Activated CD8-positive, alpha-beta memory T cell treated with anti-CD3 and anti-CD28 coated beads for 36 hours (primary cell): Measurements from ENCODE around the gene CDKL5. TPM values are rescaled to one million over a fixed set of nuclear protein-coding genes. Genes with fewer than 3 reads are reported as not detected.
"Not testable (repeated sequence)": the region's sequence is repeated elsewhere in the genome, so short reads cannot be mapped to it uniquely, and the experiment has no call there.

Experiments used
- CTCF ChIA-PET: fragments of 350-600 bp; sonication (Branson Sonifier 250); formaldehyde crosslinking; loops from one replicate; lab custom pipeline; 2021; ENCODE audit warnings: antibody characterized with exemption; lab: Charles Lee
- POLR2A ChIA-PET: fragments of 350-600 bp; sonication (Branson Sonifier 250); formaldehyde crosslinking; loops from one replicate; lab custom pipeline; 2021; ENCODE audit warnings: antibody characterized with exemption; lab: Charles Lee
- total RNA-seq, 2 experiments: library from RNA; stranded (reverse); gene quantifications; one replicate each; pipeline ENCODE4 v1.2.3, GENCODE V29; 2021

The CDKL5 gene
- total RNA-seq: 1 to 10 TPM; 1.1 TPM

GRCh38 chrX:18425199-18426003 is at the start of gene CDKL5:
Gene CDKL5 (plus strand): TSS chrX:18425608. CDS start chrX:18507097, 81,489 bp downstream.
- ChIA-PET CTCF (no interaction called here), POLR2A (interaction anchor here (0.5 to 1.3 kb wide), 2 partner anchors 462 to 1710 kb away, joined by 3 to 4 read pairs; no protein-coding TSS in a partner anchor)

DNA sequence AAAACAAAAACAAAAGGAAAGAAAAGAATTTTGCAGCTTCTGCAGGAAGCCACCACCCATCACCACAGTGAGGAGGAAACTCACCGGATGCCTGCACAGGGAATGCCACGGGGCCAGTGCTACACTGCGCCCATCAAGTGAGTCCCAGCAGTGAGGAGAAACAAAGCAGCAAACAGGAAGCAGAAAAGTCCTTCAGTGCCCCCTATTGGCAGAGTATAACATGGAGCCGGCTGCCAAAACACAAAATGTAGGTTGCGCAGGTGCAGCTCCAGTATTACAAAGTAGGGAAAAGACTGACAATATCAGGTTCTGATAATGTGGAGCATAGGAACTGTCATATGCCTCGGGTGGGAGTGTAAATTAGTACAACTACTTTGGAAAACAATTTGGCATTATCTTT is 47.6 kb upstream of the CDKL5 start:
- ChIA-PET CTCF (interaction anchor here (0.7 kb wide), 1 partner anchor 12 kb away, joined by 3 read pairs; no protein-coding TSS in a partner anchor), POLR2A (no interaction called here)

DNA sequence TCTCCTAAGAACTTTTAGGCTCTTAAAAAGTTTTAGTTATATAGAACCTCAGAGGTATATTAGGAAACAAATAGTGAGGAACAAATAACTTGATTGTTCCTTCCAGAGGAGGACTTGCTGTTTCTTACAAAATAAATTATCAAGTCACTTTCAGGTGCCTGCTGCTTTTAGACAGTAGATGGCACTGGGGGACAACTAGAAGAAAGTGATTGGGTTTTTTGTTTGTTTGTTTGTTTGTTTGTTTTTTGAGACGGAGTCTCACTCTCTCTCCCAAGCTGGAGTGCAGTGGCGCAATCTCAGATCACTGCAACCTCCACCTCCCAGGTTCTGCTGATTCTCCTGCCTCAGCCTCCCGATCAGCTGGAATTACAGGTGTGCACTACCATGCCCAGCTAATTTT is 35.4 kb upstream of the CDKL5 start:
- CTCF ChIA-PET: no interaction called here
- POLR2A ChIA-PET: no interaction called here

DNA sequence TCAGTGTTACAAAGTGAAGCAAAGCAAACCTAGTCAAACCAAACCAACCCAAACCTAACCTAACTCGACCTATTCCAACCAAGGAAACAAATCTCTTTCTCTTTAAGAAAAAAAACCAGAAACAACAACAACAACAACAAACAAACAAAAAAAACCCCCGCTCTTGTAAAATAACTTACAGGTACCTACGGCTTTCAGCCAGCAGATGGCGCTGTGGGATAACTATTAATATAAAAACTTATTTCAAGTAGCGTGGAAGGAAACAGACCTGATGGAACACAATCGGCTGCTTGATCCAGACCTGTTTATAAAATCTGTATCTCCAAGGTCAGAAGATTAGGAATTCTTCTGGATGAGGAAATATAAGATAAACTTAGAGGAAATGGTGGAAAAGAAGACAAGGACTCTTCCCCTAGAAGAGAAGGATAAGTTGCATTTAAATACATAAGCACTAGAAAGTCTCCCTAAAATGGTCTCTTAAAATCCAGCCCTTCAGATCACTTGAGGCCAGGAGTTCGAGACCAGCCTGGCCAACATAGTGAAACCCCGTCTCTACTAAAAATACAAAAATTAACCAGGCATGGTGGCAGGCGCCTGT is 34.4 kb upstream of the CDKL5 start:
- POLR2A ChIA-PET: no interaction called here
- CTCF ChIA-PET: interaction anchor here (1.2 kb wide), 1 partner anchor 943 kb away, joined by 4 read pairs; no protein-coding TSS in a partner anchor

DNA sequence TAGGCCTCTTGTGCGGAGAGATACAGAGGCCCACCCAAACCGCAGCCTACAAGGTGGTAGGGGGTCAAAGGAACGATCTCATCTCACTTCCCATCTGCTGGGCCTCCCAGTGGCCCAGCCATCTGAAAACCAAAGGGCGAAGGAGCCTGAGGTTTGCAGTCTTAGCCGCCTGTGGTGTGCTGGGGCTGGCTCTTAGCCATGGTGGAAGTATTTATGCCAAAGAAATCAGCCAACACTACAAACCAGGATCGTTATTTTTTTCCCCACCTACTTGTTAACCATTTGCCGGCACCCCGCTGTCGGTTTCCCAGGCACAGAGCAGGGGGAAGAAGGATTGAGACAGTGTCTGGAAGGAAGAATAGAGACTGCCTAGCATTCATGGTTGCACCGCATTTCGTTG is 30.9 kb upstream of the CDKL5 start:
- ChIA-PET CTCF (no interaction called here), POLR2A (no interaction called here)

GRCh38 chrX:18401848-18402213 is 23.6 kb upstream of the CDKL5 start:
- CTCF ChIA-PET: no interaction called here

GRCh38 chrX:18406531-18407266 is 18.7 kb upstream of the CDKL5 start:
- CTCF ChIA-PET: no interaction called here
- POLR2A ChIA-PET: no interaction called here

More at GRCh38 chrX:18401848-18402213, 23.6 kb upstream of the CDKL5 start:
- POLR2A ChIA-PET: no interaction called here

GRCh38 chrX:18410038-18410437 is 15.4 kb upstream of the CDKL5 start:
- CTCF ChIA-PET: no interaction called here
- POLR2A ChIA-PET: no interaction called here

- CTCF ChIA-PET: no interaction called here
- POLR2A ChIA-PET: no interaction called here
Observed at GRCh38 chrX:18415386-18415785, 10.0 kb upstream of the CDKL5 start.

GRCh38 chrX:18422325-18422724 is 3.1 kb upstream of the CDKL5 start:
- POLR2A ChIA-PET: no interaction called here
- CTCF ChIA-PET: no interaction called here

GRCh38 chrX:18422886-18423285 is 2.5 kb upstream of the CDKL5 start:
- CTCF ChIA-PET: no interaction called here
- POLR2A ChIA-PET: no interaction called here

GRCh38 chrX:18424482-18425198 is 768 bp upstream of the CDKL5 start:
- POLR2A ChIA-PET: interaction anchor here (1.3 kb wide), 1 partner anchor 463 kb away, joined by 3 read pairs; no protein-coding TSS in a partner anchor
- CTCF ChIA-PET: no interaction called here

GRCh38 chrX:18426004-18426320 is 554 bp downstream of the CDKL5 start:
- CTCF ChIA-PET: no interaction called here

GRCh38 chrX:18428006-18428405 is 2.6 kb downstream of the CDKL5 start:
- ChIA-PET POLR2A (no interaction called here), CTCF (no interaction called here)

More at GRCh38 chrX:18426004-18426320, 554 bp downstream of the CDKL5 start:
- POLR2A ChIA-PET: interaction anchor here (0.5 kb wide), 2 partner anchors 59 to 1709 kb away, joined by 3 to 4 read pairs; no protein-coding TSS in a partner anchor

GRCh38 chrX:18433288-18433687 is 7.9 kb downstream of the CDKL5 start:
- POLR2A ChIA-PET, CTCF ChIA-PET: not testable (repeated sequence)

DNA sequence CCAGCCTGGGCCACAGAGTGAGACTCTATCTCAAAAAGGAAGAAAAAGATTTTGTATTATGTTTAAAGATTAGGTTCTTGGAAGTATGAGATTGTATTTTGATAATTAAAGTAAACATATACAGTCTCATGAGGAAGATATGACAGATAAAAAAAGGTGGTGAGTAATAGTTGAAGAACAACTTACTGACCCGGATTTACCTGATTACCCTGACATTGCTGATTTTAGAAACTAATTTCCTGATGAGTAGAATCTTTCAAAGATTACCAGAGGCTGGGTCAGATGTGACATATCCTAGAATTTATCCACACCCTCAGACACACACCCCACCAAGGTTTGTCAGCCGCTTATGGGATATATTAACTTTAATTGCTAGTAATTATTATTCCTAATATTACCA is 9.5 kb downstream of the CDKL5 start:
- CTCF ChIA-PET: no interaction called here

GRCh38 chrX:18436017-18436416 is 10.6 kb downstream of the CDKL5 start:
- CTCF ChIA-PET: no interaction called here
- POLR2A ChIA-PET: no interaction called here

More for the DNA sequence above, 9.5 kb downstream of the CDKL5 start:
- POLR2A ChIA-PET: no interaction called here

DNA sequence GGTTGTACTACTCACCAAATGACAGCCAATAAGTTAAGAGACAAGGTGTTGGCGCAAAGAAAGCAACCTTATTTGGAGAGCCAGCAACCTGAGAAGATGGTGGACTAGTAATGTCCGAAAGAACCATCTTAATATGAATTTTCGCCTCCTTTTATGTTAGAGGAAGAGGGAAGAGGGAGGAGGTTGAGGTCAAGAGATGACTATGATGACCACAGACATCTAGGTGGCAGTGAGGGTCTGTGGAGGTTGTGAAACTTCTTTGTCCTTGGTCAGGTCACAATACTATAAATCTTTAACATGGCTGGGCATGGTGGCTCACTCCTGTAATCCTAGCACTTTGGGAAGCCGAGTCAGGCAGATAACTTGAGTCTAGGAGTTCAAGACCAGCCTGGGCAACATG is 15.4 kb downstream of the CDKL5 start:
- ChIA-PET POLR2A (no interaction called here), CTCF (no interaction called here)

DNA sequence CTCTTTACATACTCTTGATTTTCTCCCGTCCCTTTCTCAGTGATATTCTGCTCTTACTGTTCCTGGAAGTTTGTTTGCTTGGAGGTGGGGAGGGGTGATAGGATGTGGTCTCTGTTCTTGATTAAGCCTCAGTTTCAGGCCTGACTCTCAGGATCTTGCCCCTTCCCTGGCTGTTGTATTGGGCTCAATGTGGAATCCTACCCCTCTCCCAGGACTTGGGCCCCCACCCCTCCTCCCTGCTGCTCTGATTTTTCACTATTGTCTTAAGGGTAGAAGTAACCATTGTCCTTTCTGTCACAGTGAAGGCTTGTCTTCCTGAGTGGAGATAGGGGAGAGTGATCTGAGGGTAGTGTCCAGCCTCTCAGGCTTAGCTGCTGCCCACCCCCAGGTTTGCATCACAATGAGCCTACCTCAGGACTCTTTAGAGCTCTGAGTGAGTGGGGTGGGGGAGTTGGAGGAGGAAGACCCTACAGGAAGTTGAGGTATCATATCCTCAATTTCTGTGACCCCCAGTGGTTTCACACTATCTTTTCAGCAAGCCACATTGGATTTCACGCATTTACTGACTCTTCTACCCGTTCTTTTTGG is 16.5 kb downstream of the CDKL5 start:
- ChIA-PET CTCF (no interaction called here), POLR2A (no interaction called here)
